Vagina (tissue), 2 donors: Measurements from ENCODE around the gene CRLF3. TPM values are rescaled to one million over a fixed set of nuclear protein-coding genes. Genes with fewer than 3 reads are reported as not detected.
"Not testable (repeated sequence)": the region's sequence is repeated elsewhere in the genome, so short reads cannot be mapped to it uniquely, and the experiment has no call there.

Source experiments
- DNase-seq, 2 donors: peaks; one replicate each; pipeline ENCODE4 v3.0.0-alpha.2; 2017; ENCODE audit errors: extremely low spot score in 2 of 2
- H3K27ac ChIP-seq: fragments of 200-600 bp; sonication (generic); one replicate; pipeline ENCODE4 v1.5.1; 2019
- H3K27me3 ChIP-seq: fragments of 200-600 bp; sonication (generic); one replicate; pipeline ENCODE4 v1.5.1; 2019
- H3K36me3 ChIP-seq, 2 donors: fragments of 200-600 bp; sonication (generic); one replicate each; pipeline ENCODE4 v1.5.1; 2017 to 2019
- H3K4me1 ChIP-seq: fragments of 200-600 bp; sonication (generic); one replicate; pipeline ENCODE4 v1.5.1; 2019
- H3K4me3 ChIP-seq, 2 donors: fragments of 200-600 bp; sonication (generic); 1 replicate in 1 of 2; 2 replicates in 1 of 2; pipeline ENCODE4 v1.5.1; 2016 to 2019
- H3K9me3 ChIP-seq: fragments of 200-600 bp; sonication (generic); one replicate; pipeline ENCODE4 v1.5.1; 2019
- CTCF ChIP-seq, 3 experiments: fragments of 450-650 bp in 2 of 3; fragments of 200-600 bp in 1 of 3; sonication (generic) in 1 of 3; IDR thresholded peaks; one replicate each; pipeline ENCODE4 v1.5.1; 2017 to 2019; ENCODE audit warnings: antibody characterized with exemption in 3 of 3, mild to moderate bottlenecking in 2 of 3, moderate library complexity in 2 of 3
- POLR2A ChIP-seq, 2 donors: fragments of 450-650 bp; IDR thresholded peaks; one replicate each; pipeline ENCODE4 v1.6.1; 2017; ENCODE audit warnings: antibody characterized with exemption in 2 of 2, mild to moderate bottlenecking in 2 of 2, moderate library complexity in 2 of 2
- POLR2AphosphoS5 ChIP-seq, 2 donors: sonication (generic); formaldehyde crosslinking; IDR thresholded peaks; one replicate each; pipeline ENCODE4 v1.9.0; 2017; ENCODE audit warnings: antibody characterized with exemption in 2 of 2, mild to moderate bottlenecking in 2 of 2, low read depth in 1 of 2; ENCODE audit not compliant: insufficient read depth in 1 of 2
- intact Hi-C: fragments of 100-400 bp; cut with DNase I; formaldehyde crosslinking; loops from one replicate; pipeline ENCODE4 v1.15.1; 2023
- total RNA-seq: library from RNA; depleted of rRNA; stranded (reverse); fragments of >200 nt; gene quantifications from one replicate; pipeline ENCODE4 v1.2.3, GENCODE V29; 2016

The CRLF3 gene
- total RNA-seq, 1 donor from 2014 or later, result 13.3 TPM

GRCh38 chr17:30790279-30790678 lies 34.2 kb downstream of the CRLF3 start:
- Histone ChIP-seq H3K27ac (no peak overlapping the region), H3K27me3 (no peaks in the 10 kb centered on the region), H3K9me3 (no peaks in the 10 kb centered on the region), H3K4me1 (no peaks in the 10 kb centered on the region), H3K4me3 (no peak overlapping the region), H3K36me3 (peaks cover 0 to 71% of the 10 kb centered on the region in 2 donors)
- intact Hi-C loops, result no loop called here
- no peak for DNase-seq
- TF ChIP-seq CTCF (IDR thresholded peaks at IDR 0.05) (no peak), POLR2A (IDR thresholded peaks at IDR 0.05) (no peak), POLR2AphosphoS5 (IDR thresholded peaks at IDR 0.05; ENCODE audit: insufficient read depth in 1 of 2, low read depth in 1 of 2) (no peak)

DNA sequence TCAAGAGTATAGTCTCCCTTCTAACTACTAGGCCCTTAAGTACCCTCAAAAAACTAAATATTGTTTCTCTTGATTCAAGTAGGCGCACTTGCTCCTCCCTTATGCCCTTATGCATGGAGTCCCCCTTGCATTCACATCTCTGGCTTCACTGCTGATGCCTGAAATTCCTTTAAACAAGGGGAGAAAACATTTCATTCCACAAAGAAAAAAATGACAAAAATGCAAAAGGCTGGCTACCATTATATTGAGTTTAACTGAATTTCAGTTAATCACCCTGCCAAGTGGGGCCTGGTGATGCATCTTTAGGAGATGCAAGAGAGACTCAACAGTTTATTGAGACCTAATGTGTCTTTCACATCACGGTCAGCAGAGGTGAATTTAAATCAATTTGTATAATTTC lies 35.6 kb downstream of the CRLF3 start:
- no peak overlapping the region for H3K4me3 ChIP-seq
- no peaks in the 10 kb centered on the region for H3K27me3 ChIP-seq
- H3K36me3 ChIP-seq, result peaks cover 0 to 72% of the 10 kb centered on the region in 2 donors
- DNase-seq, result no peak
- H3K4me1 ChIP-seq, result no peaks in the 10 kb centered on the region
- no peak overlapping the region for H3K27ac ChIP-seq
- intact Hi-C loops, result no loop called here
- H3K9me3 ChIP-seq, result no peaks in the 10 kb centered on the region
- TF ChIP-seq CTCF (IDR thresholded peaks at IDR 0.05) (no peak), POLR2A (IDR thresholded peaks at IDR 0.05) (no peak), POLR2AphosphoS5 (IDR thresholded peaks at IDR 0.05; ENCODE audit: insufficient read depth in 1 of 2, low read depth in 1 of 2) (no peak)

GRCh38 chr17:30782206-30782605 lies 42.3 kb downstream of the CRLF3 start:
- Histone ChIP-seq H3K27me3 (no peaks in the 10 kb centered on the region), H3K4me1 (no peaks in the 10 kb centered on the region), H3K4me3 (no peak overlapping the region), H3K27ac (no peak overlapping the region), H3K9me3 (no peaks in the 10 kb centered on the region), H3K36me3 (peaks cover 0 to 48% of the 10 kb centered on the region in 2 donors)
- intact Hi-C loops, result no loop called here
- DNase-seq, result no peak
- TF ChIP-seq CTCF (IDR thresholded peaks at IDR 0.05) (no peak), POLR2AphosphoS5 (IDR thresholded peaks at IDR 0.05; ENCODE audit: insufficient read depth in 1 of 2, low read depth in 1 of 2) (no peak), POLR2A (IDR thresholded peaks at IDR 0.05) (no peak)

DNA sequence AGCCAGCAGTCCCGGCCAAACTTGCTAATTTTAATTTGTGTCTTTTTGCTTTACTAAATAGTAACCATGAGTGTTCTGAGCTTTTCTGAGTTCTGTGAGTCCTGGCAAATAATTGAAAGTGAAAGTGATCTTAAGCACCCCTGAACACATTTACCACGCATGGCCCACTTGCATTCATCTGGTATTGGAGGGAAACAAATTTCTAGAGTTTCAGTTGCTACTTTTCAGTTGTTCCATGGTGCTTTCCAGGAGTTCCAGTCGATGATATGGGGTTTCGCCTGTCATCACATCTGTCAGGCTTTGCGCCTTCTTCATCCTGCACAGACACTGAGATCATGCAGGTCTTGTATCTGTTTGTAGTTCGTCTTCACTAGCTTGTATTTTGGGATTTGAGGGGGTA lies 44.1 kb downstream of the CRLF3 start:
- H3K36me3 ChIP-seq, result peaks cover 0 to 30% of the 10 kb centered on the region in 2 donors
- DNase-seq, result no peak
- H3K4me1 ChIP-seq, result no peaks in the 10 kb centered on the region
- no peak overlapping the region for H3K4me3 ChIP-seq
- H3K9me3 ChIP-seq, result no peaks in the 10 kb centered on the region
- no peak for TF ChIP-seq CTCF (IDR thresholded peaks at IDR 0.05)
- no peak for TF ChIP-seq POLR2AphosphoS5 (IDR thresholded peaks at IDR 0.05; ENCODE audit: insufficient read depth in 1 of 2, low read depth in 1 of 2)
- H3K27ac ChIP-seq, result no peak overlapping the region
- intact Hi-C loops, result no loop called here
- H3K27me3 ChIP-seq, result no peaks in the 10 kb centered on the region

- H3K27ac ChIP-seq, DNase-seq, H3K4me3 ChIP-seq, intact Hi-C loops, H3K9me3 ChIP-seq, H3K4me1 ChIP-seq, H3K27me3 ChIP-seq: not testable (repeated sequence)
- H3K36me3 ChIP-seq, result peaks cover 0 to 27% of the 10 kb centered on the region in 2 donors
Measured at GRCh38 chr17:30768771-30769170, 55.7 kb downstream of the CRLF3 start.

DNA sequence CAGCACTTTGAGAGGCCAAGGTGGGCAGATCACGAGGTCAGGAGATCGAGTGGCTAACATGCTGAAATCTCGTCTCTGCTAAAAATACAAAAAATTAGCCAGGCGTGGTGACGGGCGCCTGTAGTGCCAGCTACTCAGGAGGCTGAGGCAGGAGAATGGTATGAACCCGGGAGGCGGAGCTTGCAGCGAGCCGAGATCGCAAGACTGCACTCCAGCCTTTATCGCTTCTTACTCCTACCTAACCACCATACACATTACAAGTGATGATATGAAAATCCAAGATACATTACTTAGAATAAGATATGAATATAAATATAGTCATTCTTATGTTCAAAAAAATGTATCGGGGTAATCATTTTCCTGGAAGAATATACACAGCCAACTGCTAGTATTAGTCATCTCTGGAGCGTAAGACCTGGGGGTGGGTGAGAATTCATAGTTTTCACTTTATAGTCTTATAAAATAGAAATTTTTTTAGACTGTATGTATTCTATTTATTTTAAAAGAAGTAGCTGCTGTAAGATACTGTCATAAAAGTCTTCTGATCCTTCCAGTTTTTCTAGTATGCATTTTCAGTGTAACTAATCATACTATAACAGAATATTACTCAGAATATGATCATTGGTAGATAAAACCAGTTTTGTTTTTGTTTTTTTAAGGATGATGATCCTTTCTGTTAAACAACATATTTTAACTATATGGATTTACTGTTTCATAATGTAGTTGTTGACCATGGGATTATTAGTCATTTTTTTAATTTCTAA lies 56.7 kb downstream of the CRLF3 start:
- H3K27me3 ChIP-seq, DNase-seq, H3K4me3 ChIP-seq, intact Hi-C loops, H3K9me3 ChIP-seq, H3K27ac ChIP-seq, H3K4me1 ChIP-seq: not testable (repeated sequence)
- peaks cover 0 to 27% of the 10 kb centered on the region in 2 donors for H3K36me3 ChIP-seq
